ENCODE results near the gene MYH6. TPM values are rescaled to one million over a fixed set of nuclear protein-coding genes. Genes with fewer than 3 reads are reported as not detected.
A peak's percentile ranks its signal among the peaks of the same experiment; 100 is the strongest.

The MYH6 gene
- total RNA-seq, 1 experiment from 2014 or later: 0.07 TPM

- no peak overlapping the region for H3K4me2 ChIP-seq (ENCODE audit: insufficient read depth, insufficient read length, low read length)
- H2BK120ac ChIP-seq (ENCODE audit: low read depth, low read length, poor library complexity, severe bottlenecking): no peak overlapping the region
- peak; percentile 69 for DNase-seq
- Mint-ChIP-seq H3K4me3 (no peak overlapping the region), H3K9me3 (no peaks in the 10 kb centered on the region; a peak in 1 of 5 replicates), H3K27ac (peak overlapping the region in 1 of 3 experiments; percentile 35; a peak in 1 of 7 replicates), H3K36me3 (ENCODE audit: insufficient read depth in 1 of 3, low read depth in 3 of 3) (peaks cover 21 to 58% (median 43%) of the 10 kb centered on the region in 3 experiments), H3K27me3 (ENCODE audit: low read depth) (peaks cover 5% of the 10 kb centered on the region), H3K4me1 (peaks cover 23 to 28% of the 10 kb centered on the region in 2 experiments)
- peaks cover 13% of the 10 kb centered on the region for H3K23me2 ChIP-seq (ENCODE audit: insufficient read length, low read depth, low read length, poor library complexity, severe bottlenecking)
- H2BK15ac ChIP-seq (ENCODE audit: low read depth, low read length): no peak overlapping the region
- no peak overlapping the region for H3K9ac ChIP-seq (ENCODE audit: extremely low read depth, insufficient read length, low read length)
- no peak overlapping the region for H2AK5ac ChIP-seq (ENCODE audit: insufficient read length, low read length)
- peak; percentile 54 for TF ChIP-seq CTCF (conservative IDR thresholded peaks at IDR 0.05)
- H4K91ac ChIP-seq (ENCODE audit: insufficient read length, low read depth, low read length): no peak overlapping the region
- no peak overlapping the region for H3K56ac ChIP-seq (ENCODE audit: insufficient read length, low read depth, low read length)
- no peak overlapping the region for H2BK12ac ChIP-seq (ENCODE audit: insufficient read length, low read depth, low read length)
- no peak overlapping the region for H3K27ac ChIP-seq (ENCODE audit: insufficient read length, low read depth, low read length)
- no peak overlapping the region for H4K5ac ChIP-seq (ENCODE audit: insufficient read length, low read depth, low read length)
- H3K79me2 ChIP-seq (ENCODE audit: insufficient read depth, low read length): no peaks in the 10 kb centered on the region
- no peak overlapping the region for H3K23ac ChIP-seq (ENCODE audit: insufficient read length, low read depth, low read length)
- H3K9me3 ChIP-seq (ENCODE audit: control insufficient read depth, low read depth, low read length): no peaks in the 10 kb centered on the region
- no peaks in the 10 kb centered on the region for H4K20me1 ChIP-seq (ENCODE audit: control insufficient read depth, insufficient read depth, insufficient read length)
- no peak overlapping the region for H4K8ac ChIP-seq (replicated peaks; ENCODE audit: insufficient read length, low read depth, low read length)
- H3K14ac ChIP-seq (ENCODE audit: insufficient read depth, low read length): no peak overlapping the region
- H2BK20ac ChIP-seq (ENCODE audit: low read depth, low read length, poor library complexity, severe bottlenecking): no peak overlapping the region
- no peak overlapping the region for H3K18ac ChIP-seq (ENCODE audit: insufficient read length, low read depth, low read length)
- no peak overlapping the region for H2AFZ ChIP-seq (ENCODE audit: low read length)
- H3K27me3 ChIP-seq (ENCODE audit: insufficient read depth, low read length): no peaks in the 10 kb centered on the region
- H2BK5ac ChIP-seq (ENCODE audit: insufficient read length, low read length): no peak overlapping the region
- H3K79me1 ChIP-seq (ENCODE audit: insufficient read depth, low read depth, low read length, poor library complexity, severe bottlenecking): no peaks in the 10 kb centered on the region
- no CpG with 5 or more reads among the region's 11 CpGs for WGBS (ENCODE audit: extremely low coverage, insufficient read length, low lambda C conversion rate)
- H3K4ac ChIP-seq (ENCODE audit: low read depth, low read length): no peak overlapping the region
- no peak overlapping the region for H3T11ph ChIP-seq (ENCODE audit: low read length)
- peaks cover 4% of the 10 kb centered on the region; the same call in 1 of the 2 replicates for H3K4me1 ChIP-seq (ENCODE audit: insufficient read depth, low read length)
These were observed 47.6 kb downstream of the MYH6 start for GRCh38 chr14:23360496-23360895.
